HepG2 (cell line): ENCODE measurements around the gene THRA. TPM values are rescaled to one million over a fixed set of nuclear protein-coding genes. Genes with fewer than 3 reads are reported as not detected.

Experiments used
- BATF2 ChIP-seq: sonication (generic); formaldehyde crosslinking; IDR thresholded peaks from 2 replicates; pipeline ENCODE4 v1.8.0; 2022; ENCODE audit warnings: mild to moderate bottlenecking, missing genetic modification reagents, moderate library complexity
- CC2D1A ChIP-seq: sonication (generic); formaldehyde crosslinking; IDR thresholded peaks from 2 replicates; pipeline ENCODE4 v1.8.1; 2023; ENCODE audit warnings: mild to moderate bottlenecking, missing genetic modification reagents
- CENPT ChIP-seq: sonication (generic); formaldehyde crosslinking; IDR thresholded peaks from 2 replicates; pipeline ENCODE4 v1.8.0; 2022; ENCODE audit warnings: low read depth, mild to moderate bottlenecking, moderate library complexity, missing genetic modification reagents
- CREM ChIP-seq, 2 experiments: sonication (generic) in 1 of 2; formaldehyde crosslinking in 1 of 2; IDR thresholded peaks; 2 replicates each; pipeline versions ENCODE4 v1.4.0 to v1.6.1; 2016 to 2020; ENCODE audit warnings: antibody characterized with exemption in 1 of 2, mild to moderate bottlenecking in 1 of 2, missing genetic modification reagents in 1 of 2
- EED ChIP-seq: sonication (generic); formaldehyde crosslinking; IDR thresholded peaks from 2 replicates; pipeline ENCODE4 v1.5.0; 2020; ENCODE audit warnings: mild to moderate bottlenecking, missing genetic modification reagents
- FOSL2 ChIP-seq: sonication (generic); formaldehyde crosslinking; IDR thresholded peaks from 2 replicates; pipeline ENCODE4 v1.4.0; 2020; ENCODE audit warnings: missing genetic modification reagents
- MXI1 ChIP-seq: IDR thresholded peaks from 3 replicates; pipeline ENCODE4 v1.6.1; 2012; ENCODE audit warnings: low read depth, low read length, inconsistent platforms, borderline replicate concordance
- NFE2L1 ChIP-seq: sonication (generic); formaldehyde crosslinking; IDR thresholded peaks from 2 replicates; pipeline ENCODE4 v1.4.0; 2020; ENCODE audit warnings: missing genetic modification reagents, mild to moderate bottlenecking, borderline replicate concordance
- NR2F1 ChIP-seq, 2 experiments: fragments of 450-650 bp in 1 of 2; formaldehyde crosslinking in 1 of 2; IDR thresholded peaks; 2 replicates each; pipeline versions ENCODE4 v1.5.0 to v1.6.1; 2016 to 2020; ENCODE audit warnings: mild to moderate bottlenecking in 1 of 2, missing compliant biosample characterization in 1 of 2, missing genetic modification reagents in 1 of 2, moderate library complexity in 1 of 2
- PHB2 ChIP-seq: fragments of 450-650 bp; IDR thresholded peaks from 2 replicates; pipeline ENCODE4 v1.6.1; 2018; ENCODE audit not compliant: partially characterized antibody
- PRMT3 ChIP-seq: sonication (generic); formaldehyde crosslinking; IDR thresholded peaks from 2 replicates; pipeline ENCODE4 v1.8.1; 2022; ENCODE audit warnings: low read depth, mild to moderate bottlenecking, moderate library complexity, missing genetic modification reagents, borderline replicate concordance
- REL ChIP-seq: sonication (generic); formaldehyde crosslinking; conservative IDR thresholded peaks from 2 replicates; pipeline ENCODE4 v1.8.0; 2022; ENCODE audit warnings: mild to moderate bottlenecking, missing genetic modification reagents, moderate library complexity
- SIX1 ChIP-seq: sonication (generic); formaldehyde crosslinking; IDR thresholded peaks from 2 replicates; pipeline ENCODE4 v1.4.0; 2020; ENCODE audit warnings: missing genetic modification reagents, borderline replicate concordance
- SIX4 ChIP-seq: sonication (generic); formaldehyde crosslinking; IDR thresholded peaks from 2 replicates; pipeline ENCODE4 v1.4.0; 2020; ENCODE audit warnings: missing genetic modification reagents
- STAG1 ChIP-seq: sonication (generic); formaldehyde crosslinking; IDR thresholded peaks from 2 replicates; pipeline ENCODE4 v1.4.0; 2020; ENCODE audit warnings: missing genetic modification reagents
- XRCC5 ChIP-seq: fragments of 200-400 bp; formaldehyde crosslinking; optimal IDR thresholded peaks from 2 replicates; pipeline ENCODE3; 2017; ENCODE audit warnings: mild to moderate bottlenecking, low read length
- ZBTB44 ChIP-seq: sonication (generic); formaldehyde crosslinking; IDR thresholded peaks from 2 replicates; pipeline ENCODE4 v1.4.0; 2020; ENCODE audit warnings: missing genetic modification reagents
- ZMYM3 ChIP-seq: sonication (generic); formaldehyde crosslinking; IDR thresholded peaks from 2 replicates; pipeline ENCODE4 v1.5.1; 2020; ENCODE audit warnings: mild to moderate bottlenecking, missing genetic modification reagents
- ZMYM4 ChIP-seq: sonication (generic); formaldehyde crosslinking; IDR thresholded peaks from 2 replicates; pipeline ENCODE4 v1.8.1; 2023; ENCODE audit warnings: mild to moderate bottlenecking, missing genetic modification reagents
- ZNF18 ChIP-seq: sonication (generic); formaldehyde crosslinking; IDR thresholded peaks from 2 replicates; pipeline ENCODE4 v1.8.0; 2022; ENCODE audit warnings: mild to moderate bottlenecking, missing genetic modification reagents; ENCODE audit not compliant: insufficient replicate concordance
- ZNF232 ChIP-seq: sonication (generic); formaldehyde crosslinking; IDR thresholded peaks from 2 replicates; pipeline ENCODE4 v1.4.0; 2020; ENCODE audit warnings: missing genetic modification reagents, borderline replicate concordance
- ZNF510 ChIP-seq: sonication (generic); formaldehyde crosslinking; IDR thresholded peaks from 2 replicates; pipeline ENCODE4 v1.4.0; 2020; ENCODE audit warnings: low read depth, mild to moderate bottlenecking, missing genetic modification reagents
- ZNF556 ChIP-seq: sonication (generic); formaldehyde crosslinking; IDR thresholded peaks from 2 replicates; pipeline ENCODE4 v1.4.0; 2020; ENCODE audit warnings: mild to moderate bottlenecking, missing genetic modification reagents, borderline replicate concordance
- ZNF564 ChIP-seq: sonication (generic); formaldehyde crosslinking; IDR thresholded peaks from 2 replicates; pipeline ENCODE4 v1.8.1; 2023; ENCODE audit warnings: mild to moderate bottlenecking, missing genetic modification reagents
- ZNF713 ChIP-seq: sonication (generic); formaldehyde crosslinking; IDR thresholded peaks from 2 replicates; pipeline ENCODE4 v1.4.0; 2020; ENCODE audit warnings: mild to moderate bottlenecking, missing genetic modification reagents
- ZNF792 ChIP-seq: IDR thresholded peaks from 2 replicates; pipeline ENCODE4 v1.6.1; 2016
- ZNF83 ChIP-seq: sonication (generic); formaldehyde crosslinking; IDR thresholded peaks from 2 replicates; pipeline ENCODE4 v1.4.0; 2020; ENCODE audit warnings: missing genetic modification reagents, mild to moderate bottlenecking, borderline replicate concordance
- polyA plus RNA-seq, 8 experiments: library from polyadenylated mRNA; depleted of rRNA in 3 of 8; stranded (reverse) in 7 of 8; unstranded in 1 of 8; fragments of >200 nt; fragmentation: Illumina TruSeq in 4 of 8; extraction: Trizol in 4 of 8; gene quantifications; 2 replicates each; pipeline versions ENCODE4 v1.2.1 to v1.2.3, GENCODE V29; 2011 to 2016; ENCODE audit warnings: low read depth in 4 of 8, missing spikeins in 1 of 8, mixed read lengths in 1 of 8; ENCODE audit not compliant: insufficient read depth in 1 of 8
- total RNA-seq, 5 experiments: library from RNA; depleted of rRNA; stranded (reverse); fragments of >200 nt; fragmentation: Illumina TruSeq; extraction: Trizol; gene quantifications; 2 replicates each; pipeline ENCODE4 v1.2.3, GENCODE V29; 2016; ENCODE audit warnings: low read depth in 1 of 5

The THRA gene
- total and polyA plus RNA-seq, 2 of the 13 experiments (the other 11 are each of a cell fraction or from before 2014, with no cell fraction given): 8.0 to 9.9 TPM

GRCh38 chr17:40111221-40112128 lies 48.7 kb downstream of the THRA start (continued):
- TF ChIP-seq REL (CRISPR knock-in tag) (no peak), ZNF713 (CRISPR knock-in tag) (no peak), ZNF564 (no peak), NR2F1 (CRISPR knock-in tag; IDR thresholded peaks at IDR 0.05) (peak; percentile 89 to 91), XRCC5 (peak; percentile 92), ZMYM4 (CRISPR knock-in tag) (peak; percentile 83), ZNF18 (CRISPR knock-in tag) (no peak), ZNF792 (CRISPR knock-in tag) (no peak; the same call in 1 of the 2 replicates), ZBTB44 (CRISPR knock-in tag) (no peak), SIX4 (CRISPR knock-in tag) (0 out of 2 replicates have a peak, but pooled peaks have one; percentile 5), CENPT (CRISPR knock-in tag) (no peak), ZNF83 (CRISPR knock-in tag) (no peak), EED (CRISPR knock-in tag) (no peak), CREM (IDR thresholded peaks at IDR 0.05) (peak; percentile 43; the same call in 1 of the 2 replicates), CREM (CRISPR knock-in tag; IDR thresholded peaks at IDR 0.05) (no peak), STAG1 (CRISPR knock-in tag) (peak; percentile 90), ZNF232 (0 out of 2 replicates have a peak, but pooled peaks have one; percentile 54), MXI1 (peak; percentile 26; the same call in 1 of the 3 replicates), PRMT3 (no peak), FOSL2 (CRISPR knock-in tag) (peak; percentile 40), ZNF556 (CRISPR knock-in tag) (peak; percentile 71; the same call in 1 of the 2 replicates), ZMYM3 (0 out of 2 replicates have a peak, but pooled peaks have one; percentile 46), BATF2 (no peak), SIX1 (CRISPR knock-in tag) (0 out of 2 replicates have a peak, but pooled peaks have one; percentile 32), PHB2 (no peak), CC2D1A (CRISPR knock-in tag) (peak; percentile 91; the same call in 1 of the 2 replicates), ZNF510 (CRISPR knock-in tag) (0 out of 2 replicates have a peak, but pooled peaks have one; percentile 34), NFE2L1 (CRISPR knock-in tag) (no peak)
